ENCODE measurements around the gene ATP5IF1. TPM values are rescaled to one million over a fixed set of nuclear protein-coding genes. Genes with fewer than 3 reads are reported as not detected.
A peak's percentile ranks its signal among the peaks of the same experiment; 100 is the strongest.

The ATP5IF1 gene
- total and polyA plus RNA-seq, 2 of the 13 experiments (the other 11 are each of a cell fraction or from before 2014, with no cell fraction given): 97.7 to 131 TPM

DNA sequence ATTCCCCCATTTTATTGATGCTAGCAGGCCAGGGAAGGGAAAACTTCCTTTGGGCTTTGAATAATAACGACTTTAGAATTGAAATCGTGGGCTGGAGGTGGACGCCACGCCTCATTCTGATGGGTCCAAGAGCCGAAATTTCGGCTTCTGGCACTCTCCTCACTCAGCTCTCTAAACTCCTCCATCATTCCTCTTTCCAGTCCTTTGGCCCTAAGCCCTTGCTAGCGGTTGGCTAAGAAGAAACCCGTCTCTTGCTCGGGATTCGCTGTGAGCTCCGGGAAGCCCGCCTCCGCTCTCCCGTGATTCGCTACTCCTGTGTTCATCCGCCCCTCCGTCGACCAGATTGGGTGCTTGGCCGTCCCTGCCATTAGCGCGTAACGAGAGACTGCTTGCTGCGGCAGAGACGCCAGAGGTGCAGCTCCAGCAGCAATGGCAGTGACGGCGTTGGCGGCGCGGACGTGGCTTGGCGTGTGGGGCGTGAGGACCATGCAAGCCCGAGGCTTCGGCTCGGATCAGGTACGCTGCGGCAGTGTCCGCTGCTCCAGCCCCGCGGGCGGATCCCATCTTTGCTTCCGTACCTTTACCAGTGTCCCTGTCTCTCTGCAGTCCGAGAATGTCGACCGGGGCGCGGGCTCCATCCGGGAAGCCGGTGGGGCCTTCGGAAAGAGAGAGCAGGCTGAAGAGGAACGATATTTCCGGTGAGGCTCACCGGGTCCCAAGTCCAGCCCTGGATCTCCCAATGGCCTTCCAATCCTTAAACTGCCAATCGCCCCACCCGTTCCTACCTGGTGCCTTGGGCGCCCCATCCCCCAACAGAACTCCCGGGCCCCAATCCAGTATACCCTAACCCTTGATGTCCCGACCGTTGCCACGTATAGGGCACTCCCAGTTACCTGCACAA is at the start of gene ATP5IF1 (continued):
- TF ChIP-seq ZNF407 (CRISPR knock-in tag; IDR thresholded peaks at IDR 0.05; ENCODE audit: not compliant biosample characterization) (no peak), UBTF (CRISPR knock-in tag; IDR thresholded peaks at IDR 0.05) (peak; percentile 97), ZNF782 (CRISPR knock-in tag; IDR thresholded peaks at IDR 0.05; ENCODE audit: borderline replicate concordance) (peak; percentile 80; the same call in 1 of the 2 replicates), NFIC (IDR thresholded peaks at IDR 0.05; ENCODE audit: low read length) (no peak), ZFP36L1 (CRISPR knock-in tag; IDR thresholded peaks at IDR 0.05) (peak; percentile 89; the same call in 1 of the 2 replicates), TEAD2 (CRISPR knock-in tag; IDR thresholded peaks at IDR 0.05) (0 out of 2 replicates have a peak, but pooled peaks have one; percentile 41), HNRNPK (IDR thresholded peaks at IDR 0.05; ENCODE audit: low read depth, low read length, poor library complexity, severe bottlenecking) (no peak), NR2F6 (IDR thresholded peaks at IDR 0.05) (no peak), NR2F6 (CRISPR knock-in tag; IDR thresholded peaks at IDR 0.05) (0 out of 2 replicates have a peak, but pooled peaks have one; percentile 35), ZNF580 (CRISPR knock-in tag; IDR thresholded peaks at IDR 0.05; ENCODE audit: borderline replicate concordance, low read depth) (peak; percentile 55; the same call in 1 of the 2 replicates), IRF9 (CRISPR knock-in tag; IDR thresholded peaks at IDR 0.05; ENCODE audit: borderline replicate concordance) (no peak), NCOA2 (CRISPR knock-in tag; IDR thresholded peaks at IDR 0.05) (peak; percentile 48; the same call in 1 of the 2 replicates)
- TF ChIP-seq, protein P1, sequence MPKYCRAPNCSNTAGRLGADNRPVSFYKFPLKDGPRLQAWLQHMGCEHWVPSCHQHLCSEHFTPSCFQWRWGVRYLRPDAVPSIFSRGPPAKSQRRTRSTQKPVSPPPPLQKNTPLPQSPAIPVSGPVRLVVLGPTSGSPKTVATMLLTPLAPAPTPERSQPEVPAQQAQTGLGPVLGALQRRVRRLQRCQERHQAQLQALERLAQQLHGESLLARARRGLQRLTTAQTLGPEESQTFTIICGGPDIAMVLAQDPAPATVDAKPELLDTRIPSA (CRISPR knock-in tag; IDR thresholded peaks at IDR 0.05; ENCODE audit: borderline replicate concordance): no peak
- TF ChIP-seq, protein P2, sequence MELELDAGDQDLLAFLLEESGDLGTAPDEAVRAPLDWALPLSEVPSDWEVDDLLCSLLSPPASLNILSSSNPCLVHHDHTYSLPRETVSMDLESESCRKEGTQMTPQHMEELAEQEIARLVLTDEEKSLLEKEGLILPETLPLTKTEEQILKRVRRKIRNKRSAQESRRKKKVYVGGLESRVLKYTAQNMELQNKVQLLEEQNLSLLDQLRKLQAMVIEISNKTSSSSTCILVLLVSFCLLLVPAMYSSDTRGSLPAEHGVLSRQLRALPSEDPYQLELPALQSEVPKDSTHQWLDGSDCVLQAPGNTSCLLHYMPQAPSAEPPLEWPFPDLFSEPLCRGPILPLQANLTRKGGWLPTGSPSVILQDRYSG (CRISPR knock-in tag; IDR thresholded peaks at IDR 0.05): peak; percentile 85

Measured in HepG2 (cell line).